ENCODE measurements around the gene HRG. TPM values are rescaled to one million over a fixed set of nuclear protein-coding genes. Genes with fewer than 3 reads are reported as not detected.

Gene HRG
- total RNA-seq (not detected in 2 replicates), polyA plus RNA-seq (not detected in 2 replicates), polyA minus RNA-seq (not detected in 2 replicates)
- total RNA-seq (2013) = not detected

- intact Hi-C loops (cut with micrococcal nuclease) = no loop called here
- Histone ChIP-seq H2AFZ (ENCODE audit: insufficient read depth, low read depth, low read length, poor library complexity, severe bottlenecking) (no peak within 1 kb of the TSS), H3K79me2 (ENCODE audit: control insufficient read depth, insufficient read depth, low read length) (no peaks in the 10 kb centered on the region), H3K27ac (ENCODE audit: low read length in 2 of 2) (no peak within 1 kb of the TSS), H3K4me1 (ENCODE audit: control insufficient read depth in 2 of 2, insufficient read depth in 2 of 2, low read length in 2 of 2) (no peaks in the 10 kb centered on the region), H3K4me3 (ENCODE audit: control extremely low read depth in 1 of 5, extremely low read depth in 1 of 5, insufficient read depth in 1 of 5, low read depth in 2 of 5, low read length in 4 of 5) (no peak within 1 kb of the TSS), H3K9ac (ENCODE audit: low read length) (no peak within 1 kb of the TSS), H3K9me3 (ENCODE audit: control extremely low read depth in 1 of 3, control insufficient read depth in 2 of 3, insufficient read depth in 1 of 3, low read length in 2 of 3) (no peaks in the 10 kb centered on the region), H3K27me3 (replicated peaks in 1 of 4; ENCODE audit: control extremely low read depth in 1 of 4, control insufficient read depth in 3 of 4, insufficient read depth in 4 of 4, low read length in 3 of 4) (peaks cover 0 to 2% (median 0%) of the 10 kb centered on the region in 4 experiments), H3K4me2 (replicated peaks; ENCODE audit: low read depth, low read length, poor library complexity, severe bottlenecking) (no peak within 1 kb of the TSS), H4K20me1 (ENCODE audit: control insufficient read depth, insufficient read depth, low read length, poor library complexity, severe bottlenecking) (no peaks in the 10 kb centered on the region), H3K36me3 (replicated peaks in 1 of 2; ENCODE audit: control extremely low read depth in 1 of 2, control insufficient read depth in 1 of 2, extremely low read depth in 1 of 2, insufficient read depth in 2 of 2, low read length in 1 of 2) (no peaks in the 10 kb centered on the region)
- ChIA-PET POLR2A (no interaction called here), CTCF (interaction anchor here (1.1 to 1.2 kb wide), 2 partner anchors 48 to 51 kb away, joined by 3 read pairs; no protein-coding TSS in a partner anchor)
- H3K4me1 Mint-ChIP-seq = no peaks in the 10 kb centered on the region
- TF ChIP-seq CTCF (IDR thresholded peaks at IDR 0.05) (no peak), EZH2 (IDR thresholded peaks at IDR 0.05; ENCODE audit: borderline replicate concordance, insufficient read depth, low read depth, low read length, poor library complexity, severe bottlenecking) (no peak)
- H3K27ac Mint-ChIP-seq = no peak within 1 kb of the TSS
- DNase-seq (no peak), ATAC-seq (ENCODE audit: low read depth) (no peak)
- H3K9me3 Mint-ChIP-seq (ENCODE audit: insufficient read depth) = no peaks in the 10 kb centered on the region
- H3K27me3 Mint-ChIP-seq = peaks cover 20% of the 10 kb centered on the region
- H3K4me3 Mint-ChIP-seq = no peak within 1 kb of the TSS
- WGBS (ENCODE audit: insufficient coverage) = 96% methylated on average over 8 of the region's 8 CpGs
These were observed at the start of gene HRG for GRCh38 chr3:186665625-186666188. TSS of gene HRG (plus strand) at chr3:186666014. CDS start at chr3:186666032, 18 bp downstream.

GRCh38 chr3:186616299-186616617 is 49.6 kb upstream of the HRG start:
- intact Hi-C loops (cut with micrococcal nuclease) = loop anchor here (5.0 kb wide), 2 partner anchors 191 to 551 kb away; partner anchors contain the start of gene RFC4
- DNase-seq (no peak), ATAC-seq (ENCODE audit: low read depth) (no peak)
- H3K4me1 ChIP-seq (ENCODE audit: control insufficient read depth in 2 of 2, insufficient read depth in 2 of 2, low read length in 2 of 2) = peaks cover 19% of the 10 kb centered on the region in 2 donors
- H3K9me3 ChIP-seq (ENCODE audit: control extremely low read depth in 1 of 3, control insufficient read depth in 2 of 3, insufficient read depth in 1 of 3, low read length in 2 of 3) = no peaks in the 10 kb centered on the region
- H3K27ac ChIP-seq (ENCODE audit: low read length in 2 of 2) = no peak overlapping the region
- H3K4me2 ChIP-seq (replicated peaks; ENCODE audit: low read depth, low read length, poor library complexity, severe bottlenecking) = no peak overlapping the region
- H2AFZ ChIP-seq (ENCODE audit: insufficient read depth, low read depth, low read length, poor library complexity, severe bottlenecking) = no peak overlapping the region
- 94% methylated on average over 6 of the region's 8 CpGs for WGBS (ENCODE audit: insufficient coverage)
- H3K9ac ChIP-seq (ENCODE audit: low read length) = no peak overlapping the region
- H3K4me1 Mint-ChIP-seq = peaks cover 13% of the 10 kb centered on the region
- ChIA-PET CTCF (interaction anchor here (0.6 to 11.3 kb wide), 45 partner anchors 8 to 675 kb away, joined by 3 to 237 read pairs (median 8); partner anchors contain the start of genes DNAJB11 and EIF4A2), POLR2A (interaction anchor here (3.0 kb wide), 1 partner anchor 167 kb away, joined by 21 read pairs; the partner anchor contains the start of gene EIF4A2)
- H3K36me3 ChIP-seq (replicated peaks in 1 of 2; ENCODE audit: control extremely low read depth in 1 of 2, control insufficient read depth in 1 of 2, extremely low read depth in 1 of 2, insufficient read depth in 2 of 2, low read length in 1 of 2) = no peaks in the 10 kb centered on the region
- no peak overlapping the region for H3K27ac Mint-ChIP-seq
- no peak overlapping the region for H3K4me3 ChIP-seq (ENCODE audit: control extremely low read depth in 1 of 5, extremely low read depth in 1 of 5, insufficient read depth in 1 of 5, low read depth in 2 of 5, low read length in 4 of 5)
- H3K4me3 Mint-ChIP-seq = no peak overlapping the region
- H3K27me3 ChIP-seq (replicated peaks in 1 of 4; ENCODE audit: control extremely low read depth in 1 of 4, control insufficient read depth in 3 of 4, insufficient read depth in 4 of 4, low read length in 3 of 4) = peaks cover 0 to 39% (median 9%) of the 10 kb centered on the region in 4 experiments
- no peak for TF ChIP-seq CTCF (IDR thresholded peaks at IDR 0.05)
- TF ChIP-seq EZH2 (IDR thresholded peaks at IDR 0.05; ENCODE audit: borderline replicate concordance, insufficient read depth, low read depth, low read length, poor library complexity, severe bottlenecking) = no peak
- H3K27me3 Mint-ChIP-seq = peaks cover 58% of the 10 kb centered on the region
- H3K79me2 ChIP-seq (ENCODE audit: control insufficient read depth, insufficient read depth, low read length) = no peaks in the 10 kb centered on the region
- H4K20me1 ChIP-seq (ENCODE audit: control insufficient read depth, insufficient read depth, low read length, poor library complexity, severe bottlenecking) = no peaks in the 10 kb centered on the region
- no peaks in the 10 kb centered on the region for H3K9me3 Mint-ChIP-seq (ENCODE audit: insufficient read depth)
